Chondrocyte (in vitro differentiated cells): ENCODE data around the gene SLC43A2. TPM values are rescaled to one million over a fixed set of nuclear protein-coding genes. Genes with fewer than 3 reads are reported as not detected.

Source experiments
- DNase-seq: peaks from one replicate; pipeline ENCODE4 v3.0.0; 2021; ENCODE audit warnings: mixed read lengths, low spot score
- H3K27ac Mint-ChIP-seq: one replicate; pipeline ENCODE4 v1.8.0; 2021; ENCODE audit warnings: mild to moderate bottlenecking, moderate library complexity, mixed read lengths; ENCODE audit not compliant: unreplicated experiment
- H3K27me3 Mint-ChIP-seq: 2 replicates; pipeline ENCODE4 v1.8.0; 2021; ENCODE audit warnings: low read depth, mixed read lengths
- H3K36me3 Mint-ChIP-seq: 2 replicates; pipeline ENCODE4 v1.8.0; 2021; ENCODE audit warnings: low read depth, mixed read lengths
- H3K4me1 Mint-ChIP-seq: 2 replicates; pipeline ENCODE4 v1.8.0; 2021; ENCODE audit warnings: low read depth, mild to moderate bottlenecking, mixed read lengths
- H3K4me3 Mint-ChIP-seq: one replicate; pipeline ENCODE4 v1.8.0; 2021; ENCODE audit warnings: mild to moderate bottlenecking, moderate library complexity, mixed read lengths; ENCODE audit not compliant: unreplicated experiment
- H3K9me3 Mint-ChIP-seq: 2 replicates; pipeline ENCODE4 v1.8.0; 2021; ENCODE audit warnings: low read depth, mixed read lengths
- CTCF ChIP-seq: fragments of 200-600 bp; sonication (generic); IDR thresholded peaks from 2 replicates; pipeline ENCODE4 v1.5.0; 2021; ENCODE audit warnings: antibody characterized with exemption, mild to moderate bottlenecking, moderate library complexity
- total RNA-seq: library from RNA; stranded (reverse); gene quantifications from 3 replicates; pipeline ENCODE4 v1.2.1, GENCODE V29; 2021

SLC43A2 gene
- total RNA-seq, 1 donor from 2014 or later, result 3.3 TPM

- Mint-ChIP-seq H3K27ac (no peak overlapping the region), H3K36me3 (no peaks in the 10 kb centered on the region), H3K4me3 (no peak overlapping the region), H3K27me3 (no peaks in the 10 kb centered on the region), H3K9me3 (peaks cover 4% of the 10 kb centered on the region), H3K4me1 (peaks cover 3% of the 10 kb centered on the region)
- DNase-seq, result no peak
- no peak for TF ChIP-seq CTCF
These were observed 30.1 kb downstream of the SLC43A2 start for GRCh38 chr17:1598399-1599095.

- H3K27me3 Mint-ChIP-seq, result no peaks in the 10 kb centered on the region
- H3K4me3 Mint-ChIP-seq, result no peak overlapping the region
- no peak overlapping the region for H3K27ac Mint-ChIP-seq
- DNase-seq, result no peak
- peaks cover 6% of the 10 kb centered on the region for H3K4me1 Mint-ChIP-seq
- H3K36me3 Mint-ChIP-seq, result no peaks in the 10 kb centered on the region
- H3K9me3 Mint-ChIP-seq, result peaks cover 4% of the 10 kb centered on the region
- TF ChIP-seq CTCF, result no peak
These were observed 30.7 kb downstream of the SLC43A2 start for GRCh38 chr17:1597861-1598342.

GRCh38 chr17:1593630-1593931 is 35.1 kb downstream of the SLC43A2 start:
- no peak for DNase-seq
- H3K4me1 Mint-ChIP-seq, result peaks cover 29% of the 10 kb centered on the region
- no peaks in the 10 kb centered on the region for H3K9me3 Mint-ChIP-seq
- no peaks in the 10 kb centered on the region for H3K27me3 Mint-ChIP-seq
- no peaks in the 10 kb centered on the region for H3K36me3 Mint-ChIP-seq
- no peak overlapping the region for H3K27ac Mint-ChIP-seq
- no peak for TF ChIP-seq CTCF
- H3K4me3 Mint-ChIP-seq, result no peak overlapping the region

- no peak overlapping the region for H3K27ac Mint-ChIP-seq
- no peak for TF ChIP-seq CTCF
- no peaks in the 10 kb centered on the region for H3K27me3 Mint-ChIP-seq
- no peak for DNase-seq
- H3K9me3 Mint-ChIP-seq, result no peaks in the 10 kb centered on the region
- H3K36me3 Mint-ChIP-seq, result no peaks in the 10 kb centered on the region
- H3K4me1 Mint-ChIP-seq, result peaks cover 29% of the 10 kb centered on the region
- H3K4me3 Mint-ChIP-seq, result no peak overlapping the region
These were observed 35.6 kb downstream of the SLC43A2 start for GRCh38 chr17:1592751-1593629.

- Mint-ChIP-seq H3K27ac (no peak overlapping the region), H3K9me3 (no peaks in the 10 kb centered on the region), H3K4me3 (no peak overlapping the region), H3K4me1 (peaks cover 37% of the 10 kb centered on the region), H3K36me3 (no peaks in the 10 kb centered on the region), H3K27me3 (no peaks in the 10 kb centered on the region)
- no peak for DNase-seq
- TF ChIP-seq CTCF, result no peak
These were observed 37.1 kb downstream of the SLC43A2 start for GRCh38 chr17:1591474-1592090.
